Peyer's patch (tissue), 4 donors: ENCODE results near the gene NONO. TPM values are rescaled to one million over a fixed set of nuclear protein-coding genes. Genes with fewer than 3 reads are reported as not detected.
"Not testable (repeated sequence)": the region's sequence is repeated elsewhere in the genome, so short reads cannot be mapped to it uniquely, and the experiment has no call there.

Experiments
- DNase-seq, 3 donors: peaks; one replicate each; pipeline ENCODE4 v3.0.0-alpha.2; 2017 to 2019
- H3K27ac ChIP-seq, 4 donors: fragments of 200-600 bp; sonication (generic); one replicate each; pipeline ENCODE4 v1.5.1; 2016 to 2019
- H3K27me3 ChIP-seq, 2 donors: fragments of 200-600 bp; sonication (generic); one replicate each; pipeline ENCODE4 v1.5.1; 2019
- H3K36me3 ChIP-seq, 3 donors: fragments of 200-600 bp; sonication (generic); one replicate each; pipeline ENCODE4 v1.5.1; 2016 to 2019
- H3K4me1 ChIP-seq, 4 donors: fragments of 200-600 bp; sonication (generic); one replicate each; pipeline ENCODE4 v1.5.1; 2016 to 2019
- H3K4me3 ChIP-seq, 4 donors: fragments of 200-600 bp; sonication (generic); 1 replicate in 3 of 4; 2 replicates in 1 of 4; pipeline ENCODE4 v1.5.1; 2016 to 2019; ENCODE audit warnings: mild to moderate bottlenecking in 1 of 4
- H3K9me3 ChIP-seq, 4 donors: fragments of 200-600 bp; sonication (generic); one replicate each; pipeline ENCODE4 v1.5.1; 2016 to 2019; ENCODE audit warnings: mild to moderate bottlenecking in 1 of 4
- POLR2A ChIP-seq, 2 donors: fragments of 450-650 bp; IDR thresholded peaks; one replicate each; pipeline ENCODE4 v1.5.1; 2017; ENCODE audit warnings: antibody characterized with exemption in 2 of 2, mild to moderate bottlenecking in 2 of 2, moderate library complexity in 2 of 2
- total RNA-seq, 4 donors: library from RNA; depleted of rRNA; stranded (reverse); fragments of >200 nt; gene quantifications; one replicate each; pipeline ENCODE4 v1.1.0, GENCODE V29; 2016

The NONO gene
- total RNA-seq, 4 donors from 2014 or later, result 167 to 559 (median 214) TPM

DNA sequence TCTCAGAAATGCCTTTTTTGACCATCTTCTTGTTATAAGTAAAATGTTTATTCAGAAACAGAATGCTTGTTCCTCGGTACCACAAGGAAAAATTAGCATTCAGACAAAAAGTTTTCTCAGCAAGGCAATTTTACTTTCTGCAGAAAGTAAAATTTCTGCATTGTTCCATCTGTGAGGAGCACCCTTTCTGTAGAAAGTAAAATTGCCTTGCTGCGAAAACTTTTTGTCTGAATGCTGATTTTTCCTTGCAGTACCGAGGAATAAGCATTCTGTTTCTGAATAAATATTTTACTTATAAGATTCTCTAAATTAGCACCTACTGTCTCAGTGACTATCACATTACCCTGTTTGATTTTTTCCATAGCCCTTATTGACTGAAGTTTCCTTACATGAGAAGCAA, 43.0 kb downstream of the NONO start:
- no peak for DNase-seq
- no peaks in the 10 kb centered on the region for H3K36me3 ChIP-seq
- no peak overlapping the region for H3K4me3 ChIP-seq
- no peak for TF ChIP-seq POLR2A (IDR thresholded peaks at IDR 0.05)
- peaks cover 0 to 7% (median 0%) of the 10 kb centered on the region in 4 donors for H3K9me3 ChIP-seq
- no peaks in the 10 kb centered on the region for H3K4me1 ChIP-seq
- no peak overlapping the region for H3K27ac ChIP-seq
- no peaks in the 10 kb centered on the region for H3K27me3 ChIP-seq

DNA sequence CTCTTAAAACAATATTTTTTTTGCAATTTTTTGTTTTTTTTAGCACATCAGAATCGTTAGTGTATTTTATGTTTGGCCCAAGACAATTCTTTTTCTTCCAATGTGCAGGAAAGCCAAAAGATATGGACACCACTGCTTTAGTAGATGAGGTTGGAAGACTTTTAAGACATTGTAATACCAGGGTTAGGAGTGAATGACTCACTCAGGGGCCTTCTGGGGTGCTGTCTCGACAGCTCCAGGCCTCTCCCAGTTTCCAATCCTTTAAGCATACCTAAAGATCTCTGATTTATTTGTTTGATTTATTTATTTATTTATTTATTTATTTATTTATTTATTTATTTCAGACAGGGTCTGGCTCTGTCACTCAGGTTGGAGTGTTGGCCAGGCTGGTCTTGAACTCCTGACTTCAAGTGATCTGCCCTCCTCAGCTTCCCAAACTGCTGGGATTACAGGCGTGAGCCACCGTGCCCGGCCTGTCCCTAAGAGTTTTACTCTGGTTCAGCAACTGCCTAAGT, 65.8 kb downstream of the NONO start:
- H3K4me1 ChIP-seq, H3K36me3 ChIP-seq, H3K9me3 ChIP-seq, DNase-seq, H3K27ac ChIP-seq, H3K4me3 ChIP-seq, H3K27me3 ChIP-seq: not testable (repeated sequence)

DNA sequence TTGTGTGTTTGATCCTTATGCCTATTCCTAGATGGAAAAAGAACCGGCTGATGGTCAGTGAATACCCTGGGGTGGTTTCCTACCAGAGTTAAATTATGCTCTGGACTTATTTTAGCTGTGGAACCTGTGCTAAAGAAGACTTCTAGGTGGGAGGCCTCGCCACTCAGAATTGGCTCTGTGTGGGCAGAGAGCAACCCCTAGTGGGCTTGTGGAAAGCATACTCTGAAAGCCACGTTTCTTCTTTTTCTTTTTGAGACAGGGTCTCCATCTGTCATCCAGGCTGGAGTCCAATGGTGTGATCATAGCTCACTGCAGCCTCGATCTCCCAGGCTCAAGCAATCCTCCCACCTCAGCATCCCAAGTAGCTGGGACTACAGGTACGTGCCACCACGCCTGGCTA, 66.4 kb downstream of the NONO start:
- not testable (repeated sequence) for H3K36me3 ChIP-seq, H3K27ac ChIP-seq, H3K9me3 ChIP-seq, H3K27me3 ChIP-seq, H3K4me1 ChIP-seq, DNase-seq, H3K4me3 ChIP-seq

Other genes starting within 250 kb of the NONO start
- gene SNX12, start 215.3 kb upstream of the NONO start, total RNA-seq, result 100 to 1,000 TPM in 1 of 4 donors, 10 to 100 TPM in 3; 62.7 to 108 (median 67.5) TPM
- gene FOXO4, start 187.8 kb upstream of the NONO start, total RNA-seq, result 10 to 100 TPM; 14.0 to 39.8 (median 28.4) TPM
- gene CXorf65, start 176.9 kb upstream of the NONO start, total RNA-seq, result not detected
- 100 to 1,000 TPM in 1 of 4 donors, 10 to 100 TPM in 3; 18.2 to 222 (median 62.2) TPM for gene IL2RG, start 172.1 kb upstream of the NONO start, total RNA-seq
- gene MED12, start 165.0 kb upstream of the NONO start, total RNA-seq, result 10 to 100 TPM; 38.5 to 87.0 (median 67.5) TPM
- 1 to 10 TPM in 2 of 4 donors, not detected in 2; 1.1 to 1.6 TPM for gene NLGN3, start 138.8 kb upstream of the NONO start, total RNA-seq
- 10 to 100 TPM in 3 of 4 donors, 1 to 10 TPM in 1; 2.5 to 98.4 (median 65.5) TPM for gene GJB1, start 60.4 kb upstream of the NONO start, total RNA-seq
- gene ZMYM3, start 29.5 kb upstream of the NONO start, total RNA-seq, result 10 to 100 TPM; 10.3 to 17.3 (median 15.5) TPM
- gene ITGB1BP2, start 18.1 kb downstream of the NONO start, total RNA-seq, result 1 to 10 TPM in 3 of 4 donors, not detected in 1; 2.4 to 5.3 (median 3.4) TPM
- 100 to 1,000 TPM in 1 of 4 donors, 10 to 100 TPM in 3; 47.8 to 301 (median 80.0) TPM for gene TAF1, start 82.7 kb downstream of the NONO start, total RNA-seq
- 100 to 1,000 TPM; 118 to 297 (median 183) TPM for gene OGT, start 249.5 kb downstream of the NONO start, total RNA-seq